SK-N-SH (cell line): Measurements from ENCODE around the gene SCN4A. TPM values are rescaled to one million over a fixed set of nuclear protein-coding genes. Genes with fewer than 3 reads are reported as not detected.
A peak's percentile ranks its signal among the peaks of the same experiment; 100 is the strongest.

Experiments used
- CTCF ChIA-PET: fragments of 300-600, 350-600 bp; formaldehyde crosslinking; extraction: SDS; loops from one replicate; lab custom pipeline; 2021; lab: Yijun Ruan, JAX
- POLR2A ChIA-PET: fragments of 350-600 bp; sonication (Branson Sonifier 250); formaldehyde crosslinking; extraction: SDS; loops from one replicate; lab custom pipeline; 2020; ENCODE audit warnings: antibody characterized with exemption, inconsistent platforms; lab: Yijun Ruan, JAX
- DNase-seq: peaks from one replicate; pipeline ENCODE4 v3.0.0; 2012
- H2AFZ ChIP-seq: fragments of 200-600 bp; sonication (generic); 2 replicates; pipeline ENCODE4 v1.8.1; 2016; ENCODE audit warnings: antibody characterized with exemption, mild to moderate bottlenecking, low read depth
- H3F3A ChIP-seq: fragments of 200-600 bp; sonication (generic); replicated peaks from 2 replicates; pipeline ENCODE3; 2016; ENCODE audit warnings: antibody characterized with exemption, mild to moderate bottlenecking; ENCODE audit not compliant: insufficient read depth
- H3K27ac ChIP-seq, 2 experiments: fragments of 200-500 bp in 1 of 2; fragments of 200-600 bp in 1 of 2; sonication (Bioruptor generic) in 1 of 2; sonication (generic), shearing (Covaris generic) in 1 of 2; 2 replicates each; pipeline versions ENCODE4 v1.5.1 to v1.6.1; 2014 to 2016; ENCODE audit warnings: low read depth in 2 of 2, inconsistent platforms in 1 of 2, low read length in 1 of 2, mild to moderate bottlenecking in 1 of 2, mixed read lengths in 1 of 2
- H3K27me3 ChIP-seq: fragments of 200-600 bp; sonication (generic), shearing (Covaris generic); 2 replicates; pipeline ENCODE4 v1.6.1; 2016; ENCODE audit warnings: mixed run types; ENCODE audit not compliant: insufficient read depth
- H3K36me3 ChIP-seq, 2 experiments: fragments of 200-500 bp in 1 of 2; fragments of 200-600 bp in 1 of 2; sonication (Bioruptor generic) in 1 of 2; sonication (generic) in 1 of 2; replicated peaks in 1 of 2; 2 replicates each; pipeline versions ENCODE3 to v1.5.1; 2014 to 2016; ENCODE audit warnings: low read length in 1 of 2, mild to moderate bottlenecking in 1 of 2; ENCODE audit not compliant: insufficient read depth in 2 of 2, control insufficient read depth in 1 of 2
- H3K4me1 ChIP-seq, 2 experiments: fragments of 200-500 bp in 1 of 2; fragments of 200-600 bp in 1 of 2; sonication (Bioruptor generic) in 1 of 2; sonication (generic), shearing (Covaris generic) in 1 of 2; 2 replicates each; pipeline versions ENCODE4 v1.5.1 to v1.6.1; 2014 to 2016; ENCODE audit warnings: low read depth in 1 of 2, low read length in 1 of 2, mixed run types in 1 of 2; ENCODE audit not compliant: insufficient read depth in 2 of 2, control insufficient read depth in 1 of 2
- H3K4me2 ChIP-seq: fragments of 200-600 bp; sonication (generic), shearing (Covaris generic); 2 replicates; pipeline ENCODE4 v1.6.1; 2017; ENCODE audit warnings: mixed run types
- H3K4me3 ChIP-seq, 2 experiments: fragments of 200-500 bp in 1 of 2; fragments of 200-600 bp in 1 of 2; sonication (Bioruptor generic) in 1 of 2; sonication (generic), shearing (Covaris generic) in 1 of 2; 2 replicates each; pipeline versions ENCODE4 v1.5.1 to v1.8.1; 2014 to 2016; ENCODE audit warnings: low read depth in 2 of 2, inconsistent platforms in 1 of 2, low read length in 1 of 2, mild to moderate bottlenecking in 1 of 2, mixed read lengths in 1 of 2, moderate library complexity in 1 of 2
- H3K79me2 ChIP-seq: fragments of 200-600 bp; sonication (generic); 2 replicates; pipeline ENCODE4 v1.8.1; 2017; ENCODE audit warnings: mild to moderate bottlenecking; ENCODE audit not compliant: insufficient read depth
- H3K9ac ChIP-seq: fragments of 200-600 bp; sonication (generic); 2 replicates; pipeline ENCODE4 v1.6.1; 2017; ENCODE audit warnings: mixed run types
- H3K9me2 ChIP-seq: fragments of 200-600 bp; sonication (generic); 2 replicates; pipeline ENCODE4 v1.6.1; 2017; ENCODE audit warnings: mixed run types
- H3K9me3 ChIP-seq: fragments of 200-600 bp; sonication (generic); 2 replicates; pipeline ENCODE4 v1.6.1; 2017; ENCODE audit warnings: mixed run types, mild to moderate bottlenecking, moderate library complexity
- H4K20me1 ChIP-seq: fragments of 200-600 bp; sonication (generic); 2 replicates; pipeline ENCODE4 v1.6.1; 2017; ENCODE audit warnings: mild to moderate bottlenecking, mixed run types; ENCODE audit not compliant: insufficient read depth
- EP300 ChIP-seq, 2 experiments: IDR thresholded peaks; 2 replicates each; pipeline versions ENCODE4 v1.4.0 to v1.6.1; 2012; ENCODE audit warnings: borderline replicate concordance in 1 of 2, low read depth in 1 of 2, low read length in 1 of 2
- FOXJ3 ChIP-seq: sonication (generic); formaldehyde crosslinking; IDR thresholded peaks from 2 replicates; pipeline ENCODE4 v1.5.1; 2020; ENCODE audit warnings: mild to moderate bottlenecking, missing genetic modification reagents
- GATA2 ChIP-seq: sonication (generic); formaldehyde crosslinking; IDR thresholded peaks from 2 replicates; pipeline ENCODE4 v1.5.0; 2020; ENCODE audit warnings: mild to moderate bottlenecking, missing genetic modification reagents
- MEF2A ChIP-seq: IDR thresholded peaks from 2 replicates; pipeline ENCODE4 v1.4.0; 2012; ENCODE audit warnings: low read depth, borderline replicate concordance
- MXI1 ChIP-seq: IDR thresholded peaks from 2 replicates; pipeline ENCODE4 v1.6.1; 2012; ENCODE audit warnings: mild to moderate bottlenecking, low read depth, low read length, improper control_type of control experiment
- RCOR1 ChIP-seq: fragments of 150-350 bp; IDR thresholded peaks from 2 replicates; pipeline ENCODE4 v1.6.1; 2017; ENCODE audit warnings: antibody characterized with exemption, low read length
- REST ChIP-seq: IDR thresholded peaks from 2 replicates; pipeline ENCODE4 v1.6.1; 2012; ENCODE audit warnings: mild to moderate bottlenecking, low read depth, low read length, moderate library complexity
- RFX5 ChIP-seq: IDR thresholded peaks from 2 replicates; pipeline ENCODE4 v1.6.1; 2012; ENCODE audit warnings: mild to moderate bottlenecking, improper control_type of control experiment, low read length
- RXRA ChIP-seq: IDR thresholded peaks from 2 replicates; pipeline ENCODE4 v1.4.0; 2012; ENCODE audit warnings: low read depth, mild to moderate bottlenecking, borderline replicate concordance
- TCF12 ChIP-seq: IDR thresholded peaks from 2 replicates; pipeline ENCODE4 v1.4.0; 2012
- WGBS: methylation state at CpG from one replicate; pipeline ENCODE4 v1.1.6; 2017; ENCODE audit warnings: low lambda C conversion rate; 5-methylcytosine and 5-hydroxymethylcytosine counted together
- polyA plus RNA-seq, 3 experiments: library from polyadenylated mRNA; depleted of rRNA; stranded (reverse); fragments of >200 nt; gene quantifications; 2 replicates each; pipeline ENCODE4 v1.2.3, GENCODE V29; 2012

SCN4A gene
- polyA plus RNA-seq, 1 of the 3 experiments (the other 2 are of a cell fraction), result not detected

GRCh38 chr17:64006361-64007088 is 33.8 kb upstream of the SCN4A start:
- POLR2A ChIA-PET, result no interaction called here
- Histone ChIP-seq H4K20me1 (no peaks in the 10 kb centered on the region), H3F3A (no peaks in the 10 kb centered on the region), H3K9ac (no peak overlapping the region), H3K36me3 (no peaks in the 10 kb centered on the region), H3K4me2 (no peak overlapping the region), H3K27ac (peak overlapping the region in 1 of 2 experiments; percentile 3; a peak in 1 of 4 replicates), H3K4me3 (no peak overlapping the region), H3K27me3 (no peaks in the 10 kb centered on the region), H3K4me1 (peaks cover 0 to 22% of the 10 kb centered on the region in 2 experiments; a peak in 1 of 4 replicates), H3K9me2 (no peaks in the 10 kb centered on the region), H2AFZ (no peak overlapping the region), H3K9me3 (no peaks in the 10 kb centered on the region), H3K79me2 (no peaks in the 10 kb centered on the region)
- TF ChIP-seq EP300 (IDR thresholded peaks at IDR 0.05; ENCODE audit: borderline replicate concordance in 1 of 2, low read depth in 1 of 2, low read length in 1 of 2) (no peak), GATA2 (CRISPR knock-in tag) (peak; percentile 90), TCF12 (no peak), RFX5 (no peak), REST (no peak), RXRA (no peak), MXI1 (peak; percentile 52; the same call in 1 of the 2 replicates), RCOR1 (0 out of 2 replicates have a peak, but pooled peaks have one; percentile 26)
- CTCF ChIA-PET, result interaction anchor here (0.6 to 4.6 kb wide), 17 partner anchors 11 to 413 kb away, joined by 3 to 32 read pairs (median 4); partner anchors contain the start of genes CSHL1 and GH1
- 72% methylated on average over 12 of the region's 13 CpGs for WGBS
- peak; percentile 80 for DNase-seq

GRCh38 chr17:64005734-64006167 is 33.0 kb upstream of the SCN4A start:
- peak; percentile 76 for DNase-seq
- H3K9ac ChIP-seq, result no peak overlapping the region
- H2AFZ ChIP-seq, result no peak overlapping the region
- H4K20me1 ChIP-seq, result no peaks in the 10 kb centered on the region
- H3K9me3 ChIP-seq, result no peaks in the 10 kb centered on the region
- no peak overlapping the region for H3K4me2 ChIP-seq
- POLR2A ChIA-PET, result interaction anchor here (0.8 kb wide), 1 partner anchor 140 kb away, joined by 3 read pairs; no protein-coding TSS in a partner anchor
- no peaks in the 10 kb centered on the region for H3K79me2 ChIP-seq
- H3K36me3 ChIP-seq, result no peaks in the 10 kb centered on the region
- peaks cover 0 to 22% of the 10 kb centered on the region in 2 experiments; a peak in 1 of 4 replicates for H3K4me1 ChIP-seq
- peak overlapping the region in 1 of 2 experiments; percentile 53; a peak in 1 of 4 replicates for H3K27ac ChIP-seq
- CTCF ChIA-PET, result interaction anchor here (0.5 to 4.6 kb wide), 14 partner anchors 12 to 707 kb away, joined by 3 to 32 read pairs (median 7); partner anchors contain the start of genes CSHL1 and GH1
- peak; percentile 69; the same call in 1 of the 2 replicates for TF ChIP-seq FOXJ3 (CRISPR knock-in tag)
- TF ChIP-seq MEF2A, result no peak
- peak; percentile 34; the same call in 1 of the 2 replicates for TF ChIP-seq MXI1
- H3K27me3 ChIP-seq, result no peaks in the 10 kb centered on the region
- WGBS, result 57% methylated on average over 6 of the region's 6 CpGs
- H3K9me2 ChIP-seq, result no peaks in the 10 kb centered on the region
- H3K4me3 ChIP-seq, result no peak overlapping the region
- no peaks in the 10 kb centered on the region for H3F3A ChIP-seq
